ENCODE results near the gene CRYAA. TPM values are rescaled to one million over a fixed set of nuclear protein-coding genes. Genes with fewer than 3 reads are reported as not detected.
"Not testable (repeated sequence)": the region's sequence is repeated elsewhere in the genome, so short reads cannot be mapped to it uniquely, and the experiment has no call there.

Gene CRYAA
- polyA plus RNA-seq, 3 donors: not detected

DNA sequence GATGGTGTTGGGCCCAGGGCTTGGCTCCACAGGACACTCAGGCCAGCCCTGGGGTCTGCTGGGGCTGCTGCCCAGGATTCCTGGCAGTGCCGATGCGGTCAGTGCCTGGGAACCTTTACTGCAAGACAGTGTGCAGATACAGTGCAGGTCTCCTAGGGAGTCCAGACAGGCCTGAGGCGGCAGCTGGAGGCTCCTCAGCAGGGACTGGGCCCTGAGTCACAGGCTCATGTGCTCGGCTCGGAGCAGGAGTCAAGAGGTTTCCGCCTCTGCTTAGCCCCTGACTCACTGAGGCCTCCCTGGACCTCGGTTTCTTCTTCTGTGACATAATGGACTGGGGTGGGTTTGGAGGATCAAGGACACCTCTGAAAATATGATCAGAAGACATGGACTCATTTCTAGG is 18.5 kb downstream of the CRYAA start:
- H4K20me1 ChIP-seq (ENCODE audit: insufficient read depth, low read length); H3K9me3 ChIP-seq (replicated peaks in 1 of 2; ENCODE audit: control insufficient read depth in 1 of 2, insufficient read depth in 1 of 2, low read length in 2 of 2); H3K4me3 Mint-ChIP-seq; H3K27me3 ChIP-seq (ENCODE audit: control insufficient read depth in 2 of 2, insufficient read depth in 2 of 2, low read length in 2 of 2); H3K79me2 ChIP-seq (ENCODE audit: insufficient read depth, low read length); H3K36me3 ChIP-seq (replicated peaks in 1 of 2; ENCODE audit: control insufficient read depth in 1 of 2, insufficient read depth in 2 of 2, low read length in 2 of 2); H3K4me1 ChIP-seq (ENCODE audit: control insufficient read depth in 1 of 2, insufficient read depth in 2 of 2, low read length in 2 of 2); H3K9me3 Mint-ChIP-seq; H3K27ac ChIP-seq (ENCODE audit: low read depth in 1 of 2, low read length in 2 of 2); DNase-seq; H3K4me2 ChIP-seq (replicated peaks; ENCODE audit: extremely low read depth, low read length, poor library complexity, severe bottlenecking); intact Hi-C loops (cut with micrococcal nuclease); H3K9ac ChIP-seq (ENCODE audit: insufficient read depth, low read length, poor library complexity, severe bottlenecking); H3K27me3 Mint-ChIP-seq (ENCODE audit: low read depth in 3 of 3); H3K36me3 Mint-ChIP-seq; H3K4me3 ChIP-seq (replicated peaks in 1 of 3; ENCODE audit: low read depth in 2 of 3, low read length in 3 of 3); H2AFZ ChIP-seq (ENCODE audit: insufficient read depth, low read depth, low read length, poor library complexity, severe bottlenecking): not testable (repeated sequence)
- no CpG with 5 or more reads among the region's 7 CpGs for WGBS (ENCODE audit: insufficient coverage)
- H3K27ac Mint-ChIP-seq: peak overlapping the region in 1 of 7 donors; percentile 68
- peaks cover 20% of the 10 kb centered on the region for H3K4me1 Mint-ChIP-seq

DNA sequence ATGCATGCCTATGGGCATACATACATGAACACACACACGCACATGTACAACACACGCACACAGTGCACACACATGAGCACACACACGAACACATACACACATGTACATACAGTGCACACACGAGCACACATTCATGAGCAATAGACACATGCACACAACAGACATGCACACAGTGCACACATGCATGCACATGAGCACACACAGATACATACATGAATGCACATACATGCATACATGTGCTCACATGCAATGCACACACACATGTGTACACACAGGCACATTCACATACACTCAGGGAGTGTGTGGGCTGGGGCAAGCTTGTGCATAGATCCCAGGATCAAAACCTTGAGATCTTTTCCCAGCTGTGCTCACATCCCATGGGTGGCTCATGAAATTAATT is 18.9 kb downstream of the CRYAA start:
- H3K4me3 Mint-ChIP-seq: no peak overlapping the region

More for the DNA sequence above, 18.9 kb downstream of the CRYAA start:
- Mint-ChIP-seq H3K27ac (peak overlapping the region in 1 of 7 donors; percentile 68), H3K27me3 (ENCODE audit: low read depth in 3 of 3) (peaks cover 7 to 10% (median 8%) of the 10 kb centered on the region in 3 donors), H3K4me1 (peaks cover 20% of the 10 kb centered on the region), H3K36me3 (no peaks in the 10 kb centered on the region), H3K9me3 (peaks cover 0 to 7% (median 2%) of the 10 kb centered on the region in 7 donors)
- Histone ChIP-seq H3K9ac (ENCODE audit: insufficient read depth, low read length, poor library complexity, severe bottlenecking) (no peak overlapping the region), H3K4me1 (ENCODE audit: control insufficient read depth in 1 of 2, insufficient read depth in 2 of 2, low read length in 2 of 2) (peaks cover 2 to 9% of the 10 kb centered on the region in 2 donors), H3K9me3 (replicated peaks in 1 of 2; ENCODE audit: control insufficient read depth in 1 of 2, insufficient read depth in 1 of 2, low read length in 2 of 2) (no peaks in the 10 kb centered on the region), H3K4me2 (replicated peaks; ENCODE audit: extremely low read depth, low read length, poor library complexity, severe bottlenecking) (no peak overlapping the region), H4K20me1 (ENCODE audit: insufficient read depth, low read length) (no peaks in the 10 kb centered on the region), H3K27ac (ENCODE audit: low read depth in 1 of 2, low read length in 2 of 2) (no peak overlapping the region), H3K27me3 (ENCODE audit: control insufficient read depth in 2 of 2, insufficient read depth in 2 of 2, low read length in 2 of 2) (no peaks in the 10 kb centered on the region), H3K4me3 (replicated peaks in 1 of 3; ENCODE audit: low read depth in 2 of 3, low read length in 3 of 3) (no peak overlapping the region), H3K36me3 (replicated peaks in 1 of 2; ENCODE audit: control insufficient read depth in 1 of 2, insufficient read depth in 2 of 2, low read length in 2 of 2) (no peaks in the 10 kb centered on the region), H3K79me2 (ENCODE audit: insufficient read depth, low read length) (no peaks in the 10 kb centered on the region), H2AFZ (ENCODE audit: insufficient read depth, low read depth, low read length, poor library complexity, severe bottlenecking) (no peak overlapping the region)
- intact Hi-C loops (cut with micrococcal nuclease): no loop called here
- TF ChIP-seq, protein P1, sequence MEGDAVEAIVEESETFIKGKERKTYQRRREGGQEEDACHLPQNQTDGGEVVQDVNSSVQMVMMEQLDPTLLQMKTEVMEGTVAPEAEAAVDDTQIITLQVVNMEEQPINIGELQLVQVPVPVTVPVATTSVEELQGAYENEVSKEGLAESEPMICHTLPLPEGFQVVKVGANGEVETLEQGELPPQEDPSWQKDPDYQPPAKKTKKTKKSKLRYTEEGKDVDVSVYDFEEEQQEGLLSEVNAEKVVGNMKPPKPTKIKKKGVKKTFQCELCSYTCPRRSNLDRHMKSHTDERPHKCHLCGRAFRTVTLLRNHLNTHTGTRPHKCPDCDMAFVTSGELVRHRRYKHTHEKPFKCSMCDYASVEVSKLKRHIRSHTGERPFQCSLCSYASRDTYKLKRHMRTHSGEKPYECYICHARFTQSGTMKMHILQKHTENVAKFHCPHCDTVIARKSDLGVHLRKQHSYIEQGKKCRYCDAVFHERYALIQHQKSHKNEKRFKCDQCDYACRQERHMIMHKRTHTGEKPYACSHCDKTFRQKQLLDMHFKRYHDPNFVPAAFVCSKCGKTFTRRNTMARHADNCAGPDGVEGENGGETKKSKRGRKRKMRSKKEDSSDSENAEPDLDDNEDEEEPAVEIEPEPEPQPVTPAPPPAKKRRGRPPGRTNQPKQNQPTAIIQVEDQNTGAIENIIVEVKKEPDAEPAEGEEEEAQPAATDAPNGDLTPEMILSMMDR (IDR thresholded peaks at IDR 0.05): no peak
- WGBS (ENCODE audit: insufficient coverage): 95% methylated on average over 4 of the region's 4 CpGs
- no peak for DNase-seq
